GM18868 (cell line): ENCODE data around the gene UNC93B1.
"Not testable (repeated sequence)": the region's sequence is repeated elsewhere in the genome, so short reads cannot be mapped to it uniquely, and the experiment has no call there.

Source experiments
- ATAC-seq: cut with Tn5 transposase; IDR thresholded peaks from one replicate; pipeline ENCODE4 v1.9.1; 2021; ENCODE audit warnings: mild to moderate bottlenecking, moderate library complexity; ENCODE audit not compliant: unreplicated experiment

UNC93B1 gene

DNA sequence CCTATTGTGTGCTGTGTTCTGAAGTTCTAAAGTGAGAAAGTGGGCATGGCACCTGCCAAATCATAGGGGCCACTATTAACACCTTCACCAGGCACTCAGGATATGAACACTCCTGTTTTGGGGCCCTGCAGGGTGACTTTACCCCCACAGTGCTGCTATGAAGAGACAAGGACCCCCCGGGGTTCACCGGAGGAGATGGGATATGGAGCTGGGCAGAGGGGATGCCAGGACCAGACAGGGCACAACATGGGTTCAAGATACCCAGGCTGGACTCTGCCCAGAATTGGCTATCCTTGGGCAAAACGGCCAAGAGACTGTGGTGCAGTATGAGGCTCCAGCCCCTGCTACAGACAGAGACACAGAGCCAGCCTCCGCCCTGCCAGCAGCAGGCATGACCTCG is 9.5 kb downstream of the UNC93B1 start:
- not testable (repeated sequence) for ATAC-seq

- ATAC-seq: not testable (repeated sequence)
Observed at GRCh38 chr11:67993821-67994220, 10.1 kb downstream of the UNC93B1 start.

DNA sequence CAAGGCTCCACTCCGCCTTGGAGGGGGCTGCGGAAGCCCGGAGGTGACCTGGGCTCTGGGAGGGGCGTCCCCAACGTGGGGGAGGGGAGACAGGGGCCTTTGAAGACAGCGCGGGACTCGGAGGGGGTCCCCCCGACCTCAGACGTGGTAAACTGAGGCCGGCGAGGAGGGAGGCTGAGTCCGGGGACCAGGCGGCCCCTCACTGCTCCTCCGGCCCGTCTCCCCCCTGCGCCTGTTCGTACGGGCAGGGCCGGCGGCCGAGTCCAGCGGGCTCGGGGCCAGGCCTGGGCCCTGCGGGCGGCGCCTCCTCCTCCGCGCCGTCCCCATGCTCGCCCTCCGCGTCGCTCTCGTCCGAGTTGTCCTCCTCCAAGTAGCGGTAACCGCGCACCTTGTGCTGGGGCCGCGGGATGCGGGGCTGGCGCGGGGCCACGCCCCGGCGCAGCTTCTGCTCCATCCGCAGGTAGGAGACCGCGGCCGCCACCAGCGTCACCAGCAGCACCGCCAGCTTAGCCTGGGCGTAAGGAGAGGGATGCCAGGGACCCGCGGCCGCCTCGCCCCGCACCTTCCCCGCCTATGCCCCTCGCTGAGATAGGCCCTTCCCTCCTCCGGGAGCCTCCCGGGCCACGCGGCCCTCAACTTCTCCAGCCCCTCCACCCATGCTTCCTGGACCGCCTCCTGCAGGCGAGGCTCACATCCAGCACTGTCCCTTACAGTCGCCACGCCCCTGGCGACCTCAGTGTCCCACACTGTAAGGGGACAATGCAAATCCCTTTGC is 12.4 kb downstream of the UNC93B1 start:
- ATAC-seq: not testable (repeated sequence)

- not testable (repeated sequence) for ATAC-seq
Observed at GRCh38 chr11:67990546-67991346, 13.2 kb downstream of the UNC93B1 start.

DNA sequence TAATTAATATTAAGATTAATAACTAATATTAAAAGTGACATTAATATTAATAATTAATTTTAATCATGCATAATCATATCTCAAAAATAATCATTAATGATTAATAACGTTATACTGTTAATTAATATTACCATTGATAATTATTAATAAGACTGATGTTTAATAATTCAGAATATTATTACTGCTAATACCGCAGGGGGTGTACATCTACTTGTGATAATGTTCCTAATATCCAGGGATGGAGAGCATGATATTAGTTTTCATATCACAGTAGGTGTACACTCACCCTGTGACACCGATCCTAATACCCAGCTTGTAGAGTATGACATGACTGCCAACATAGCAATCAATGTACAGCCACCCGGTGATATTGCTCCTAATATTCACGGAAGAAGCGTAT is 18.6 kb downstream of the UNC93B1 start:
- ATAC-seq: not testable (repeated sequence)

DNA sequence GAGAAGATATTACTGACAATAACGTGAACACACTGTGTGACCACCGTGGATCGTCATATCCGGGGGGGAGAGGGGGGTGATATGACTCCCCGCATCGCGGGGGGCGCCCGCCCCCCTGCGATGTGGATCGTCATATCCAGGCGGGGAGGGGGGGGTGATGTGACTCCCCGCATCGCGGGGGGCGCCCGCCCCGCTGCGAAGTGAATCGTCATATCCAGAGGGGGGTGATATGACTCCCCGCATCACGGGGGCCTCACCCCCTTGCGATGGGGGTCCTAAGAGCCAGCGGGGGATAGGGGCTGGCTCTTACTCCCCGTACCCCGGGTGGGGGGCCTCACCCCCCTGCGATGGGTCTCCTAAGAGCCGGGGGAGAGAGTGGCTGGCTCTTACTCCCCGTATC is 19.9 kb downstream of the UNC93B1 start:
- no peak for ATAC-seq

GRCh38 chr11:67982255-67982857 is 21.5 kb downstream of the UNC93B1 start:
- not testable (repeated sequence) for ATAC-seq

GRCh38 chr11:67981226-67981625 is 22.7 kb downstream of the UNC93B1 start:
- not testable (repeated sequence) for ATAC-seq

DNA sequence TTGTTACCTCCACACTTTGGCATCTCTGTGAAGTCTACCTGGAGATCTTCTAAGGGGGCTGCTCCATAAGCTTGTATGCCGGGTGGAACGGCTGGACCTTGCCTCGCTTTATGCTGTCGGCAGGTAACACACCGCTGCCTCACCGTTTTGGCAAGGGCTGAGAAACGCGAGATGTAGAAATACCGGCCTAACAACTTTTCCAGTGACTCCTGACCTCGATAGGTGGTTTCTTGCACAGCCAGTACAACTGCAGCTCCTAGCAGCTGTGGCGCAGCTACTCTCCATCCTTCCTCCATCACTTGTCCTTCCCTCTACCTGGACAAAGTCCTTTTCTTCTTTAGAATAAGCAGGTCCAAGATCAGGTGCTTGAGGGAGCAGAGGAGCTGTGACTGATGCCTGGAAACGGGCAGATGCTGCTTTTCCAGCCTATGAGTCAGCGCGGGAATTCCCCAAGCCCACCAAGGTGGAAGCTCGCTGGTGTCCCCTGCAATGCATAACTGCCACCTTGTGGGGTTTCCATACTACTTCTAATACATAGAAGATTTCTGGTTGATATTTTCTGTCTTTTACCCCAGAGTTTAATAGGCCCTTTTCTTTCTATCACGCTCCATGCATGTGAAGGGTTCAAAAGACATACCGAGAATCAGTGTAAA is 25.0 kb downstream of the UNC93B1 start:
- ATAC-seq: not testable (repeated sequence)

- not testable (repeated sequence) for ATAC-seq
Observed at GRCh38 chr11:67974746-67975145, 29.2 kb downstream of the UNC93B1 start.

- not testable (repeated sequence) for ATAC-seq
Observed at GRCh38 chr11:67965830-67966348, 38.0 kb downstream of the UNC93B1 start.

DNA sequence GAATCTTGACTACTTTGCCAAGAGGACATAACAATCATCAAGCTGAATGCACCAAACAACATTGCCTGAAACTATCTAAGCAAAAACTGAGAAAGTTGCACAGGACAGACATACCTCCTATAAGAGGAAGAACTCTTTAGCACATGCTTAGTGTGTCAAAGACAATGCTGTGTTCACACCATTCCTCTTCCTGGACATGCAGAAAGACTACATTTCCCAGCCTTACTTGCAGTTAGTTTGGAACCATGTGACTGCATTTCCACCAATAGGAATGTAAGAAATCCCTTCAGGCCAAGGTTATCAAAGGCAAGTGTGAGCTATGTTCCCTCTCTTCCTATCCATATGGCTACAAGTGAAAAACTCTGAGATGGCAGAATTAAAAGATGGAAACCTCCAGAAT is 39.2 kb downstream of the UNC93B1 start:
- ATAC-seq: not testable (repeated sequence)

DNA sequence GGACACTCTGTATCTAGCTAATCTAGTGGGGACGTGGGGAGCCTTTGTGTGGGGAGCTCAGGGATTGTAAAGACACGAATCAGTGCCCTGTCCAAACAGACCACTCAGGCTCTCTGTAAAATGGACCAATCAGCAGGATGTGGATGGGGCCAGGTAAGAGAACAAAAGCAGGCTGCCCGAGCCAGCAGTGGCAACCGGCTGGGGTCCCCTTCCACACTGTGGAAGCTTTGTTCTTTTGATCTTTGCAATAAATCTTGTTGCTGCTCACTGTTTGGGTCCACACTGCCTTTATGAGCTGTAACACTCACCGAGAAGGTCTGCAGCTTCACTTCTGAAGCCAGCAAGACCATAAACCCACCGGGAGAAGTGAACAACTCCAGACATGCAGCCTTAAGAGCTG is 40.0 kb downstream of the UNC93B1 start:
- not testable (repeated sequence) for ATAC-seq

GRCh38 chr11:67963217-67963616 is 40.7 kb downstream of the UNC93B1 start:
- ATAC-seq: not testable (repeated sequence)

GRCh38 chr11:67956236-67956635 is 47.7 kb downstream of the UNC93B1 start:
- not testable (repeated sequence) for ATAC-seq

GRCh38 chr11:67955461-67956007 is 48.4 kb downstream of the UNC93B1 start:
- ATAC-seq: not testable (repeated sequence)

DNA sequence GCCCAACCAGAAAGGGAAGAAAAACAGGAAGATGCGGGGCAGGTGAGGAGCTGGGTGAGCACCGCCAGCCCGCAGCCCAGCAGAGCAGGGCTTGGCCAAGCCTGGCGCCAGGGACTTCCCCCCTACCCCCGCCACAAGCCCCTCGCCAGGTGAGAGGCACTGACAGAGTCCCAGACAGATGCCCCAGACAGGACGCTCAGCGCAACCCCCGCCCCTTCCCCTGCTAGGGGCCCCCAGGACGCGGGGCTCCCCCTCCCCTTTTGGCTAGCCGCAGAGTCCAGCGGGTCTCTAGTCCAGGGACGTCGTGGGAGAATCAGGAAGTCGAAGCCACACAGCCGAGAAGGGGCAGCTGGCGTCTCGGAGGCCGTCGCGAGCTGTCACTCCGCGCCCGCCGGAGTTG is 48.9 kb downstream of the UNC93B1 start:
- ATAC-seq: not testable (repeated sequence)

DNA sequence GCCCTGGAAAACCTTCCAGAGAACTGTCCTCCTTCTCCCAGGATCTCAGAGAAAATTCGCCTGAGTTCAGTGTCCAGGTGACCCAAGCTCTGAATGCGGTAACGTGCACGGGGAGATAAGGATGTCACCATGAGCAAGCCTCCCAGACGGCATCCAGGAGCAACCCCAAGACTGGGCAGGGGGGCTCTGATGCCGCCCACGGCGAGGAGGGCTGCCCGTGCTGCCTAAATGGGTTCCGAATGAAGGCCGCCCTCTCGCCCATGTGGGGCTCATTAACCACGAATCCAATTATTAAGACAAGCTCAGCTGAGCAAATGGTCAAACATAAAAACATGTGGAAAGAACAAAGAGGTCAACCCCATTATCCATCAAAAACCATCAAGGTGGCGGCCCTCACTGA is 49.6 kb downstream of the UNC93B1 start:
- not testable (repeated sequence) for ATAC-seq

GRCh38 chr11:67950705-67951104 is 53.2 kb downstream of the UNC93B1 start:
- ATAC-seq: not testable (repeated sequence)

GRCh38 chr11:67947785-67948184 is 56.1 kb downstream of the UNC93B1 start:
- ATAC-seq: not testable (repeated sequence)
